ENCODE data around the gene PHF23.
"Not testable (repeated sequence)": the region's sequence is repeated elsewhere in the genome, so short reads cannot be mapped to it uniquely, and the experiment has no call there.

Gene PHF23

GRCh38 chr17:7258731-7259554 lies 19.7 kb upstream of the PHF23 start:
- DNase-seq (ENCODE audit: low spot score), result no peak

GRCh38 chr17:7256766-7257456 lies 17.7 kb upstream of the PHF23 start:
- no peak for DNase-seq (ENCODE audit: low spot score)

DNA sequence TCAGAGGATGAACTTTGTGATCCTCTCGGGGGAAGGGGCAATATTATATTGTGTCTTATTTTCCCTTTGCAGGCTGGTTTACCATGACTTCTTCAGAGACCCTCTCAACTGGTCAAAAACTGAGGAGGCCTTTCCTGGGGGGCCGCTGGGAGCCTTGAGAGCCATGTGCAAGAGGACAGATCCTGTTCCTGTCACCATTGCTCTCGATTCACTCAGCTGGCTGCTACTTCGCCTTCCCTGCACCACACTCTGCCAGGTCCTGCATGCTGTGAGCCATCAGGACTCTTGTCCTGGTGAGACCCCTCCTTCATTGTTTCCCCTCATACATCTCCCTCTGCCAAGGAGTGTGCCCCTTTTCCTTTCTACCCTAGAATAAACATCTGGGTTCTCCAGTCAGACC lies 15.3 kb upstream of the PHF23 start:
- DNase-seq (ENCODE audit: low spot score), result no peak

DNA sequence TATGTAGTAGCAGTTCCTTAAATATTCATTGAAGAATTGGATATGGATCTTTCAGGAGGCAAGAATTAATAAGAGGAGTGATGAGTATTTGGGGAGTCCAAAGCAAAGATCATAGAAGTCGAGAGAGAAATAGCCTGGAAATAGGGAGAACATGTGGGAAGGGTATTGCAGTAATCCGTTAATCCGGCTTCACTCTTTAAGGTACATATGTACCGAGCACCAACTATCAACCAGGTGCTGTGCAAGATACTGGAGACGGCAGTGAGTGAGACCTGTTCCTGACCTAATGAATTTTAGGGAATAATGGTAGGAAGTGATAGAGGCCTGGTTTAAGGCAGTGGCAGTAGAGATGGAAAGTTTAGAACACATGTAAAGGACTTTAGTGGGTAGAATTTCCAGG lies 13.8 kb upstream of the PHF23 start:
- DNase-seq (ENCODE audit: low spot score), result no peak

DNA sequence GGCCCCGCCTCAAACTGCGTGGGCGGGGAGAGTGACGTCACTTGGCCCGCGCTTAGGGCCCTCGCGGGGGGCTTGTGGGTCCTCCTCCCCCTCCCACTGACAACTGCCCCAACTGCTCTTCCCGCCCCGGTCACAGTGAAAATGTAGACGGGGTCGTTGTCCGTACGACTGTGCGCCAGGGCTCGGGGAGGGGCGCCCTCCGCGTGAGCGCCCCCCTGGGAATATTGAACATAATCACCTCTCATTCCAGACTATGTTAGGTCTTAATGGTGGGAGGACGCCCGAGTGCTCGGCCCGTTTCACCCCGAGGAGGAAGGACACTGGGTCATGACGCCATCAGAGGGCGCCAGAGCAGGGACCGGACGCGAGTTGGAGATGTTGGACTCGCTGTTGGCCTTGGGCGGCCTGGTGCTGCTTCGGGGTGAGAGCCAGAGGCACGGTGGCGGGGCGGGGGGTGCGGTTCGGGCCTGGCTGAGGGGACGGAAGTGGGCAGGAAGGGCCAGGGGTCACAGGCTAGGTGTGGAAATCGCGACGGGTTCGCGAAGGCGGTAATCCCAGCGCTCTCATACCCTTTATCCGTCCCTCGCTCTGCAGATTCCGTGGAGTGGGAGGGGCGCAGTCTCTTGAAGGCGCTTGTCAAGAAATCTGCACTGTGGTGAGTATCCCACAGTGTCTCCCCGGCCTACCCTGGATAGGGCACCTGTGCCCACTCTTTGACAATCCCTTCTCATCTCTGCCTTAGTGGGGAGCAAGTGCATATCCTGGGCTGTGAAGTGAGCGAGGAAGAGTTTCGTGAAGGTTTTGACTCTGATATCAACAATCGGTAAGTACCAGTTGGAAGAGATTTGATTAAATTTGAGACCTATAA lies 13.2 kb upstream of the PHF23 start, which contains the start of gene ELP5:
Gene ELP5, plus strand, starts transcription at position 40 of the 868 bp plus-strand sequence. Its CDS starts 336 bp downstream, at position 376.
- peak; percentile 99 for DNase-seq (ENCODE audit: low spot score)

DNA sequence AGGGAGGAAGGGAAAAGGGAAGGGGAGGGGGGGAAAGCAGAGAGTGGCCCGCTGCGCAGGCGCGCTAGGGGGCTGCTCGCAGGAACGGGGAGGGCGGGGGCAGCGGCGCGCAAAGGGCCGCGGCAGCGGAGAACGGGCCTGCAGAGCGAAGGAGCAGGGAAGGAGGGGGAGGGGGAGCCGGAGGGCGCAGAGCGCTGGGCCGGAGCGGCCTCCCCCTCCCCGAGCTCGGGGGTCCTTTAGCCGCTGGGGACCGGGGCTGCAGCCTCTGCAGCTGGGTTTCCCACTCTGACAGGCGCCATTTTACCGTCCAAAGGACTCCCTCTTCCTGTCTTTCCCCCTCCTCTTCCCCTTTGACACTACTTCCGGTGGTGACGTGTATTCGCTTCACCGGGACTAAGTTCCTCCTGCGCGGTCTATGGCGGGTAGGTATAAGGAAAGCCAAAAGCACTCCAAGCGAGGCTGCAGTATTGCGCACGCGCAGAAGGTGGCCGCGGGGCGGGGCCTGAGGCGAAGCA lies 12.5 kb upstream of the PHF23 start, which contains the start of gene CTDNEP1:
Gene CTDNEP1, minus strand, starts transcription at position 74 of the 515 bp plus-strand sequence. CDS start 438 bp downstream, outside the sequence.
- peak; percentile 100 for DNase-seq (ENCODE audit: low spot score)

DNA sequence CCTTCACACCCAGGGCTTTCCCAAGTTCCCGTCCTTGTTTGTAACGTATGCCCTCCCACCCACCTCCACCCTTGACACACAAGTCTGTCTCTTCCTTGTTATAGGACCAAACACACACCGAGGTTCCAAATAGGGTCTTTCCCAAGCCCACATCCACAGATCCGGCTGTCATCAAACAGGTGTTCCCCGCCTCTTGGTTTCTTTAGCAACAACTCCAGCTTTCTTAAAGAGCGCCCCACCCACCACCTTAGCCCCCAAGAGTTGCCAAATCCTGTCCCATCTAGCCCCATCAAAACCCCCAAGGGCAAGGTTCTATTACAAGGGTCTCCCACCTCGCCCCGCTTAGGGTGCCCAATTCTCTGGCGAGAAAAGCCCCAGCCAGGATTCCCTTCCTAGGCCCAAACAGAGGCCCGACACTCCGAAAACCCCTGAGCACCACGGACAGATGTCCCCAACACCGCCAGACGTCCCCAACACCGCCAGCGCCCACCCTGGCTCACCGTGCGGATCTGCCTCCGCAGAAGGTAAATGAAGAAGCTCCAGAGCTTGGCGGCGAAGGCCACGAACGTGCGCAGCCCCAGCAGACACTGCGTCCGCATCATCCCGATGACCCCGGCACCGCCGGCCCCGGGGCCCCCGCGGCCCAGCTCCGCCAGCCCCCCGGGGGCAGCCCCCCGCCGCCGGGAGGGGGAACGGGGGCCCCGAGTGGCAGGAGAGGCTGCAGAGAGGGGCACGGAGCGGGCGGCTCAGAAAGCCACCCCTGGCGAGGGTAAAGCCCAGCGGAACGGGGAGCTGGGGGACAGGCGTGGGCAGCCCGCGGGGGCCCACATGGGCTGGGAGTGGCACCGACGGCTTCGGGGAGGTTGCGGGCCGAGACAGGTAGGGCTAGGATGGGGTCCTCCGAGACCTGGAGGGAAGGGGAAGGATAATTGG lies 11.7 kb upstream of the PHF23 start:
- peak; percentile 64 for DNase-seq (ENCODE audit: low spot score)

GRCh38 chr17:7249830-7250229 lies 10.6 kb upstream of the PHF23 start:
- no peak for DNase-seq (ENCODE audit: low spot score)

- DNase-seq (ENCODE audit: low spot score), result no peak
Observed at GRCh38 chr17:7249214-7249613, 10.0 kb upstream of the PHF23 start.

DNA sequence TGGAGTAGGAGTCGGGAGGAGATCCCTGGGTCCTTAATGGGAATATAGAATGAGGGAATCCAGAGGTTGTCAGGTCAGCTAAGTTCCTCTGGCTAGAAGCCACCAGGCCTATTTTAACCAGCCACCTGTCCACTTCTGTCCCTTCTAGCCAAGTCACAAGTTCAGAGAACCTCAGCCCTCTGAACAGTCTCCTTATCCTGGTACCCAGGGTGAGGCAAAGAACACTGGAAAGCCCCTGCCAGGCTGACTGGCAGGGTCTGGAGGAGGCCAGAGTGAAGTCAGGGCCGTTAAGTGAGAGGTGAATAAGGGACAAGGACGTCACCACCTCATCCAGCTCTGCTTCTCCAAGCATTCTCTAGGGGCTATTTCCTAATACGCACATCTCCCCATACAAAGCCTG lies 9.5 kb upstream of the PHF23 start:
- no peak for DNase-seq (ENCODE audit: low spot score)

DNA sequence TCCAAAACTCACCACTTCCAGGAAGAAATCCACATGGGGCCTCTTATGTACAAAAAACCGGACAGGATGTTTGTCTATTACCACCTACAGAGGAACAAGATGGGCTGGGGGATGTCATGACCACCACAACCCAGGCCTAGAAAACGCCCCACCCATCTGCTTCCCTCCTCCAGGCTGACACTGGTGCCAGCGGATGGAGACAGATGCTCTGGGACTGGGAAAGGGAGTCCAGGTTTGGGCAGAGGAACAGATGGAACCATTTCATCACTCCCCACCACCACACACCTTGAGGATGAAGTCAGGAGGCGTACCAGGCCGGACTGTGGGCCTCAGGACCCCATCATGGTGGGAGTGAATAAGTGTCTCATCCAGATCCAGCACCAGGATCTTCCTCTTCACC lies 7.5 kb upstream of the PHF23 start:
- DNase-seq (ENCODE audit: low spot score), result no peak

- DNase-seq (ENCODE audit: low spot score), result not testable (repeated sequence)
Observed at GRCh38 chr17:7243838-7244237, 4.6 kb upstream of the PHF23 start.

DNA sequence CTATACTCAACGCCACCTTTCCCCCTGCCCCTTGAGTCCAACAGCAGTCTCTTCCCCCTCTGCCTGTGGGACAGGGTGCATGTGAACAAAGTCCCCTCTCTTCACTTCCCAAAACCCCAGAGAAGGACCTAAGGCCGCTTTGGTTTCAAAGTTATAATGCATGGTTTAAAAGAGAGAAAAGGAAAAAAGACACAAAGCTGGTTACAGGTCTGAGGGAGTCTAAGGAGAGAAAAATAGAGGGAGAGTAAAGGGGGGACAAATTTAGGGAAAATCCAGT lies 4.1 kb upstream of the PHF23 start:
- no peak for DNase-seq (ENCODE audit: low spot score)

- peak; percentile 99 for DNase-seq (ENCODE audit: low spot score)
Observed at GRCh38 chr17:7242717-7243452, 3.6 kb upstream of the PHF23 start.

GRCh38 chr17:7241783-7242716 lies 2.8 kb upstream of the PHF23 start, which contains the start of gene GABARAP:
Gene GABARAP, minus strand, starts transcription at chr17:7242449. Its CDS starts 119 bp downstream, at chr17:7242330.
- peak; percentile 98 for DNase-seq (ENCODE audit: low spot score)

DNA sequence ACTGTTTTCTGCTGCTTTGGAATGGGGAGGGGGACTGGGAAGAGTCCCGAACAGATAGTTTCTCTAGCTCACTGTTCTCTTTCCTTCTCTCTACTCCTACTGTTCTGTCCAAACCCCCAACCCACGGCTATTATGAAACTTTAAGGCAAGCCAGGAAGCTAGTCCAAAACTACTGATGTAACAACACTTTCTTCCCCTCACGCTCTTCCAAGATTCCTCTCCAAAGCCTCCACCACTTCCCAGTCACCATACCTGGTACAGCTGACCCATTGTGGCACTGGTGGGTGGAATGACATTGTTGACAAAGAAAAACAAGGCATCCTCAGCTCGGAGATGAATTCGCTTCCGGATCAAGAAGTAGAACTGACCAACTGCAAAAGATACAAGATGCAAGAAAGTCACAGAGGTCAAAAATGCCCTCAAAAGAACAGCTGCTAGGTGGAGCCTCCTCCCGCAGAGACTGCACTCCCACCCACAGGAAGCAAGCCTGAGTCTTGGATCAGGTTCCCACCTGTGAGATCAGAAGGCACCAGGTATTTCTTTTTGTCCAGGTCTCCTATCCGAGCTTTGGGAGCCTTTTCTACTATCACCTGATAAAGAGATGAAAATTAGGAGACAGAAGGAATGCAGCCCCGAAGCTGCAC lies 2.0 kb upstream of the PHF23 start:
- DNase-seq (ENCODE audit: low spot score), result no peak

- no peak for DNase-seq (ENCODE audit: low spot score)
Observed at GRCh38 chr17:7240375-7240774, 1.1 kb upstream of the PHF23 start.

DNA sequence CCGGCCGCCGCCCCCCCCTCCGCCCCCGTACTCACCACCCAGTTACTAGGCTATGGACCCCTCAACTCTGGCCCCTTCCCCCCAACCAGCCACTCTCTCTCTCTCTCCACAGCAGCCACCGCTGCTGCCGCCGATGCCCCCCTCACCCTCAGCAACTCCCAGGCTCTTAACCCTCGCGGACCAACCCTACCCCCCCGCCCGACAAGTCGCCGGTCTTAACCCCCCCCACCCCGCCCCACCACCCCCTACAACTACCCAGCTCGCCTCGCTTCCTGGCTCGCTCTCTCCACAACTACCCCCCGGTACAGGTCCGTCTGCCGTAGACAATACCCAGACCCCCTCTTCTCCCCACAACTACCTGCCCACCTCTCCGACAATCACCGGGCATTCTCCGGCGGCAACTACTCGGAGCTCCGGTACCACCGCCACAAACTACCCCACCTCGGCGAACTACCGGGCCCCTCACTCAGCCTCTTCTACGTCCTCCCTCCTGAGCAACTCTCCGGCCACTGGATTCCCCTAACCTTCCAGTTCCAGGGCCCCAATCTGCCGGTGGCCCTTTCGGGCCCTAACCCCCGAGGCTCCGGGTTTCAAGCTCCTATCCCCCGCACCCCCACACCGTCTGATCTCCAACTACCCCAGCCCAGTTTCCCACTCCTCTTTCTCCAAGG lies 702 bp downstream of the PHF23 start:
- peak; percentile 68 for DNase-seq (ENCODE audit: low spot score)

Measured in ecto neural progenitor cell (in vitro differentiated cells).